ENCODE measurements around the gene TRAF7.

The TRAF7 gene

GRCh38 chr16:2223942-2224486, 68.4 kb downstream of the TRAF7 start:
- DNase-seq (ENCODE audit: low read depth) = no peak

DNA sequence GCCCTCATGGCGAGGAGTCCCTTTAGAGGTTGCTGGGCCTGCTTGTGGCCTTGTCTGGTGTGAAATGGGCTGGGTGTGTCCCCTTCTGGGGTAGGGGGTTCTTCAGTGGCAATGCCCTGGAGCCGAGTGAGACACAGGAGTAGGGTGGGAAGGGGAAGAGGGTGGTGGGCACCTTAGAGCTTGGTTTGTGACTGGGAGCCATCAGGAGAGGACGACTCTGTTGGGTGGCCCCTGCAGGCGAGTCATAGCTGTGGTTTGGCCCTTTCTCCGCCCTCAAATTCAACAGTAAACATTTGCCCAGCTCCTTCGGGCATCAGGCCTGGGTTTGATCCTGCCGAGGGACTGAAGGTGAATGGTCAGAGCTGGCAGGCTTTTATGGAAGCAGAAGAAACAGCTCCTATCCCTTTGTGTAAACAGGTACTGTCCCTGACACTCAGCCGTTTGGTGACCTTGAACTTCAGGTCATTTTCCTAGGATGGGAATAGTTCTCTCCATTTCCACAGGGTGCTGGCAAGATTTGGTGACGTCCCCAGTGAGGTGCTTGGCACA, 70.7 kb downstream of the TRAF7 start:
- no peak for DNase-seq (ENCODE audit: low read depth)

- DNase-seq (ENCODE audit: low read depth) = no peak
These were observed 71.3 kb downstream of the TRAF7 start for GRCh38 chr16:2226918-2227317.
